Prostate gland (tissue), 2 donors: ENCODE results near the gene BRDT.

Experiments used
- POLR2AphosphoS5 ChIP-seq: sonication (generic); formaldehyde crosslinking; IDR thresholded peaks from one replicate; pipeline ENCODE4 v1.6.1; 2017; ENCODE audit warnings: antibody characterized with exemption
- TF ChIP-seq, protein P1 (sequence below), 4 experiments: fragments of 200-600 bp in 2 of 4; fragments of 450-650 bp in 2 of 4; sonication (generic) in 2 of 4; IDR thresholded peaks; 1 replicate in 3 of 4; 2 replicates in 1 of 4; pipeline ENCODE4 v1.5.1; 2016 to 2019; ENCODE audit warnings: antibody characterized with exemption in 4 of 4, mild to moderate bottlenecking in 2 of 4, moderate library complexity in 2 of 4

- TF ChIP-seq, protein P1, sequence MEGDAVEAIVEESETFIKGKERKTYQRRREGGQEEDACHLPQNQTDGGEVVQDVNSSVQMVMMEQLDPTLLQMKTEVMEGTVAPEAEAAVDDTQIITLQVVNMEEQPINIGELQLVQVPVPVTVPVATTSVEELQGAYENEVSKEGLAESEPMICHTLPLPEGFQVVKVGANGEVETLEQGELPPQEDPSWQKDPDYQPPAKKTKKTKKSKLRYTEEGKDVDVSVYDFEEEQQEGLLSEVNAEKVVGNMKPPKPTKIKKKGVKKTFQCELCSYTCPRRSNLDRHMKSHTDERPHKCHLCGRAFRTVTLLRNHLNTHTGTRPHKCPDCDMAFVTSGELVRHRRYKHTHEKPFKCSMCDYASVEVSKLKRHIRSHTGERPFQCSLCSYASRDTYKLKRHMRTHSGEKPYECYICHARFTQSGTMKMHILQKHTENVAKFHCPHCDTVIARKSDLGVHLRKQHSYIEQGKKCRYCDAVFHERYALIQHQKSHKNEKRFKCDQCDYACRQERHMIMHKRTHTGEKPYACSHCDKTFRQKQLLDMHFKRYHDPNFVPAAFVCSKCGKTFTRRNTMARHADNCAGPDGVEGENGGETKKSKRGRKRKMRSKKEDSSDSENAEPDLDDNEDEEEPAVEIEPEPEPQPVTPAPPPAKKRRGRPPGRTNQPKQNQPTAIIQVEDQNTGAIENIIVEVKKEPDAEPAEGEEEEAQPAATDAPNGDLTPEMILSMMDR (IDR thresholded peaks at IDR 0.05) = no peak
- TF ChIP-seq POLR2AphosphoS5 = no peak
Measured at GRCh38 chr1:92026806-92027205, 77.6 kb downstream of the BRDT start.
